ENCODE data around the gene AMACR. TPM values are rescaled to one million over a fixed set of nuclear protein-coding genes. Genes with fewer than 3 reads are reported as not detected.
A peak's percentile ranks its signal among the peaks of the same experiment; 100 is the strongest.
"Not testable (repeated sequence)": the region's sequence is repeated elsewhere in the genome, so short reads cannot be mapped to it uniquely, and the experiment has no call there.

Gene AMACR
- total RNA-seq, 1 experiment from 2014 or later = 9.1 TPM

DNA sequence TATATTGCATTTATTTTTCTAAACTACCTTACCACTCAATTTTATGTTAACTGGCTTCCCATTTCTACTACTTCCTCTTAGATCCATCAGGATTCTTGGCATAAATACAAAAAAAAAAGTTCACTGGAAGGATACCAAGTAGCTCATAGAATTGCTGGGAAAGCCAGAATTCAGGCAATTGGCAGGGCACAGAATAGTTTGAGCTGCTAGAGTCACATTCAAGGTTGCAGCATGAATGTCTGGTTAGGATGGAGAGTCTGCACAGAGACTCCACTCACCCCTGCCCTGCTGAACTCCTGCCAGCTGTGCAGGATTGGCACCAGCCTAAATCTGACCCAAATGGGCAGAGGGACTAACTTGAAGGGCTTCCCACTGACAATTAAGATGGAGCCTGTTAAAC lies 4.9 kb upstream of the AMACR start:
- no peaks in the 10 kb centered on the region for H3K27me3 Mint-ChIP-seq (ENCODE audit: unreplicated experiment)
- intact Hi-C loops (cut with micrococcal nuclease; ENCODE audit: unreplicated experiment) = no loop called here
- H3K36me3 Mint-ChIP-seq (ENCODE audit: insufficient read depth, unreplicated experiment) = peaks cover 10% of the 10 kb centered on the region
- H3K4me1 Mint-ChIP-seq (ENCODE audit: low read depth, unreplicated experiment) = peaks cover 17% of the 10 kb centered on the region
- no peak overlapping the region for H3K27ac Mint-ChIP-seq (ENCODE audit: unreplicated experiment)
- H3K9me3 Mint-ChIP-seq (ENCODE audit: low read depth, unreplicated experiment) = no peaks in the 10 kb centered on the region
- TF ChIP-seq, protein P1, sequence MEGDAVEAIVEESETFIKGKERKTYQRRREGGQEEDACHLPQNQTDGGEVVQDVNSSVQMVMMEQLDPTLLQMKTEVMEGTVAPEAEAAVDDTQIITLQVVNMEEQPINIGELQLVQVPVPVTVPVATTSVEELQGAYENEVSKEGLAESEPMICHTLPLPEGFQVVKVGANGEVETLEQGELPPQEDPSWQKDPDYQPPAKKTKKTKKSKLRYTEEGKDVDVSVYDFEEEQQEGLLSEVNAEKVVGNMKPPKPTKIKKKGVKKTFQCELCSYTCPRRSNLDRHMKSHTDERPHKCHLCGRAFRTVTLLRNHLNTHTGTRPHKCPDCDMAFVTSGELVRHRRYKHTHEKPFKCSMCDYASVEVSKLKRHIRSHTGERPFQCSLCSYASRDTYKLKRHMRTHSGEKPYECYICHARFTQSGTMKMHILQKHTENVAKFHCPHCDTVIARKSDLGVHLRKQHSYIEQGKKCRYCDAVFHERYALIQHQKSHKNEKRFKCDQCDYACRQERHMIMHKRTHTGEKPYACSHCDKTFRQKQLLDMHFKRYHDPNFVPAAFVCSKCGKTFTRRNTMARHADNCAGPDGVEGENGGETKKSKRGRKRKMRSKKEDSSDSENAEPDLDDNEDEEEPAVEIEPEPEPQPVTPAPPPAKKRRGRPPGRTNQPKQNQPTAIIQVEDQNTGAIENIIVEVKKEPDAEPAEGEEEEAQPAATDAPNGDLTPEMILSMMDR (IDR thresholded peaks at IDR 0.05; ENCODE audit: unreplicated experiment) = no peak
- no peak overlapping the region for H3K4me3 Mint-ChIP-seq (ENCODE audit: low read depth, unreplicated experiment)
- DNase-seq = no peak
- CTCF ChIA-PET = no interaction called here
- no TSS peak for BruUV-seq (replicated peaks)

DNA sequence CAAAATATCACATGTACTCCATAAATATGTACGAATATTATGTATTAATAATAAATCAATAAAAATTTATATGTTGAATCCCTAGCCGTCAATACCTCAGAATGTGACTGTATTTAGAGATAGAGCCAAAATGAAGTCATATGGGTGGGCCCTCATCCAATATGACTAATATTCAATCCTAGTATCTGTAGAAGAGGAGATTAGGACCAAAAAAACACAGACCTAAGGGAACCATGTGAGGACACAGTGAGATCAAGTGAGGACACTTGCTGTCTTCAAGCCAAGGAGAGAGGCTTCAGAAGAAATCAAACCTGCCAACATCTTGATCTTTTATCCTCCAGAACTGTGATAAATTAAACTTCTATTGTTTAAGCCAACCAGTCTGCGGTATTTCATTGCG lies 3.7 kb upstream of the AMACR start:
- peaks cover 25% of the 10 kb centered on the region for H3K4me1 Mint-ChIP-seq (ENCODE audit: low read depth, unreplicated experiment)
- H3K9me3 Mint-ChIP-seq (ENCODE audit: low read depth, unreplicated experiment) = no peaks in the 10 kb centered on the region
- TF ChIP-seq, protein P1 (IDR thresholded peaks at IDR 0.05; ENCODE audit: unreplicated experiment) = no peak
- DNase-seq = no peak
- H3K4me3 Mint-ChIP-seq (ENCODE audit: low read depth, unreplicated experiment) = no peak overlapping the region
- no peak overlapping the region for H3K27ac Mint-ChIP-seq (ENCODE audit: unreplicated experiment)
- no TSS peak for BruUV-seq (replicated peaks)
- intact Hi-C loops (cut with micrococcal nuclease; ENCODE audit: unreplicated experiment) = no loop called here
- no peaks in the 10 kb centered on the region for H3K27me3 Mint-ChIP-seq (ENCODE audit: unreplicated experiment)
- peaks cover 22% of the 10 kb centered on the region for H3K36me3 Mint-ChIP-seq (ENCODE audit: insufficient read depth, unreplicated experiment)
- CTCF ChIA-PET = no interaction called here

DNA sequence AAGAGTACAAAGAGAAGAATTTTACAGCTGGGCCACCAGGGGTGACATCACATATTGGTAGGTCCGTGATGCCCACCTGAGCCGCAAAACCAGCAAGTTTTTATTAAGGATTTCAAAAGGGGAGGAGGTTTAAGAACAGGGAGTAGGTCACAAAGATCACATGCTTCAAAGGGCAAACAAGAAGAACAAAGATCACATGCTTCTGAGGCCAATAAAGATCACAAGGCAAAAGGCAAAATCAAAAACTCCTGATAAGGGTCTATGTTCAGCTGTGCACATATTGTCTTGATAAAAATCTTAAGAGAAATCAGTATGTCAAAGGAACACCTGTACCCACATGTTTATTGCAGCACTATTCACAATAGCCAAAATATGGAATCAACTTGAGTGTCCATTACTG lies 2.3 kb upstream of the AMACR start:
- CTCF ChIA-PET; H3K9me3 Mint-ChIP-seq (ENCODE audit: low read depth, unreplicated experiment); intact Hi-C loops (cut with micrococcal nuclease; ENCODE audit: unreplicated experiment); DNase-seq; H3K27me3 Mint-ChIP-seq (ENCODE audit: unreplicated experiment); H3K4me3 Mint-ChIP-seq (ENCODE audit: low read depth, unreplicated experiment); H3K27ac Mint-ChIP-seq (ENCODE audit: unreplicated experiment); BruUV-seq (replicated peaks): not testable (repeated sequence)
- Mint-ChIP-seq H3K36me3 (ENCODE audit: insufficient read depth, unreplicated experiment) (peaks cover 22% of the 10 kb centered on the region), H3K4me1 (ENCODE audit: low read depth, unreplicated experiment) (peaks cover 32% of the 10 kb centered on the region)

DNA sequence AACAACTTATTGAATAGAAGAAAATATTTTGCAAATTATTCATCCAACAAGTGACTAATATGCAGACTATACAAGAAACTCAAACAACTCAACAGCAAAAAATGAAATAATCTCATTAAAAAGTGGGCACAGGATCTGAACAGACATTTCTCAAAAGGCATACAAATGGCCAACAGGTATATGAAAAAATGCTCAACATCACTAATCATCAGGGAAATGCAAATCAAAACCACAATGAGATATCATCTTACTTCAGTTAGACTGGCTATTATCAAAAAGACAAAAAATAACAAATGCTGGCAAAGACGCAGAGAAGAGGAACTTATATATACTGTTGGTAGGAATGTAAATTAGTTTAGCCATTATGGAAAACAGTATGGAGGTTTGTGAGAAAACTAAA lies 1.8 kb upstream of the AMACR start:
- CTCF ChIA-PET = no interaction called here
- Mint-ChIP-seq H3K4me3 (ENCODE audit: low read depth, unreplicated experiment) (no peak overlapping the region), H3K4me1 (ENCODE audit: low read depth, unreplicated experiment) (peaks cover 32% of the 10 kb centered on the region), H3K27me3 (ENCODE audit: unreplicated experiment) (no peaks in the 10 kb centered on the region), H3K27ac (ENCODE audit: unreplicated experiment) (peak overlapping the region; percentile 51), H3K36me3 (ENCODE audit: insufficient read depth, unreplicated experiment) (peaks cover 22% of the 10 kb centered on the region), H3K9me3 (ENCODE audit: low read depth, unreplicated experiment) (no peaks in the 10 kb centered on the region)
- no TSS peak for BruUV-seq (replicated peaks)
- TF ChIP-seq, protein P1 (IDR thresholded peaks at IDR 0.05; ENCODE audit: unreplicated experiment) = no peak
- intact Hi-C loops (cut with micrococcal nuclease; ENCODE audit: unreplicated experiment) = no loop called here
- no peak for DNase-seq

DNA sequence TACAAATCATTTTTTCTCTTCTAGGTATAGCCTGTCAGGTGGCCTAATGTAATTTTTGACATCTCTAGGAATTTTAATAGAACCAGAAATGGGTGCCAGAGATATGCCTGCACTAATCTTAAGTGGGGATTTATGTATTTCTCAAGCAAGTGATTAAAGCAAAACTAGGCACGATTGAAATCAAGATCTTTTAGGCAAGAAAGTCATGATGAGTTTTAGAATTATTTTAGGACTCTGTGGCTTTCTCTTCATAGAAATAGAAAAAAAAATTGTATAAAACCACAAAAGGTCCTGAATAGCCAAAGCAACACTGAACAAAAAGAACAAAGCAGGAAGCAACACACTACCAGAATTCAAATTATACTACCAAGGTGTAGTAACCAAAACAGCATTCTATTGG lies 952 bp upstream of the AMACR start:
- TF ChIP-seq, protein P1 (IDR thresholded peaks at IDR 0.05; ENCODE audit: unreplicated experiment) = no peak

More for the DNA sequence above, 952 bp upstream of the AMACR start:
- peaks cover 32% of the 10 kb centered on the region for H3K4me1 Mint-ChIP-seq (ENCODE audit: low read depth, unreplicated experiment)
- CTCF ChIA-PET = interaction anchor here (0.7 to 1.3 kb wide), 3 partner anchors 12 to 878 kb away, joined by 3 to 5 read pairs (median 4); no protein-coding TSS in a partner anchor
- H3K9me3 Mint-ChIP-seq (ENCODE audit: low read depth, unreplicated experiment) = no peaks in the 10 kb centered on the region
- H3K27ac Mint-ChIP-seq (ENCODE audit: unreplicated experiment) = peak overlapping the region; percentile 51
- H3K27me3 Mint-ChIP-seq (ENCODE audit: unreplicated experiment) = no peaks in the 10 kb centered on the region
- H3K36me3 Mint-ChIP-seq (ENCODE audit: insufficient read depth, unreplicated experiment) = peaks cover 22% of the 10 kb centered on the region
- DNase-seq = no peak
- H3K4me3 Mint-ChIP-seq (ENCODE audit: low read depth, unreplicated experiment) = peak overlapping the region; percentile 81
- BruUV-seq (replicated peaks) = no TSS peak
- intact Hi-C loops (cut with micrococcal nuclease; ENCODE audit: unreplicated experiment) = no loop called here

Data from Calu3 (cell line).